MM.1S (cell line): ENCODE measurements around the gene RGS6.

ENCODE experiments used
- DNase-seq: peaks from one replicate; pipeline ENCODE4 v3.0.0-alpha.2; 2015
- H2AFZ ChIP-seq: fragments of 300-600 bp; sonication (generic); 2 replicates; pipeline ENCODE4 v1.6.0; 2016; ENCODE audit warnings: antibody characterized with exemption, low read length
- H3F3A ChIP-seq: fragments of 300-600 bp; sonication (generic); 2 replicates; pipeline ENCODE4 v1.6.1; 2016; ENCODE audit warnings: mild to moderate bottlenecking, antibody characterized with exemption, low read length, moderate library complexity, mixed read lengths; ENCODE audit not compliant: insufficient read depth
- H3K27ac ChIP-seq: fragments of 300-600 bp; sonication (generic); 2 replicates; pipeline ENCODE4 v1.5.1; 2016; ENCODE audit warnings: mild to moderate bottlenecking, low read length
- H3K27me3 ChIP-seq: fragments of 300-600 bp; sonication (generic); replicated peaks from 2 replicates; pipeline ENCODE4 v1.6.0; 2016; ENCODE audit warnings: low read length; ENCODE audit not compliant: insufficient read depth
- H3K36me3 ChIP-seq: fragments of 300-600 bp; sonication (generic); replicated peaks from 2 replicates; pipeline ENCODE4 v1.6.1; 2016; ENCODE audit warnings: mild to moderate bottlenecking, low read length, mixed read lengths; ENCODE audit not compliant: insufficient read depth
- H3K4me1 ChIP-seq: fragments of 300-600 bp; sonication (generic); 2 replicates; pipeline ENCODE4 v1.6.1; 2016; ENCODE audit warnings: low read length, mixed read lengths
- H3K4me2 ChIP-seq: fragments of 300-600 bp; sonication (generic); 2 replicates; pipeline ENCODE4 v1.6.0; 2016; ENCODE audit warnings: low read depth, low read length
- H3K4me3 ChIP-seq: fragments of 300-600 bp; sonication (generic); 2 replicates; pipeline ENCODE4 v1.5.1; 2016; ENCODE audit warnings: low read length, mixed read lengths
- H3K79me2 ChIP-seq: fragments of 300-600 bp; sonication (generic); 2 replicates; pipeline ENCODE4 v1.6.1; 2016; ENCODE audit warnings: mixed run types, low read length, mixed read lengths
- H3K9ac ChIP-seq: fragments of 300-600 bp; sonication (generic); 2 replicates; pipeline ENCODE4 v1.6.1; 2016; ENCODE audit warnings: low read length, mixed read lengths
- H3K9me2 ChIP-seq: fragments of 300-600 bp; sonication (generic); replicated peaks from 2 replicates; pipeline ENCODE4 v1.6.1; 2016; ENCODE audit warnings: mild to moderate bottlenecking, low read length, mixed read lengths; ENCODE audit not compliant: insufficient read depth
- H3K9me3 ChIP-seq: fragments of 300-600 bp; sonication (generic); replicated peaks from 2 replicates; pipeline ENCODE4 v1.6.1; 2016; ENCODE audit warnings: mild to moderate bottlenecking, low read length, mixed read lengths; ENCODE audit not compliant: insufficient read depth
- H4K20me1 ChIP-seq: fragments of 300-600 bp; sonication (generic); 2 replicates; pipeline ENCODE4 v1.6.1; 2016; ENCODE audit warnings: mild to moderate bottlenecking, low read length, moderate library complexity, mixed read lengths; ENCODE audit not compliant: insufficient read depth
- CTCF ChIP-seq: fragments of 300-600 bp; sonication (generic); IDR thresholded peaks from 2 replicates; pipeline ENCODE4 v1.5.1; 2016; ENCODE audit warnings: antibody characterized with exemption, low read length, mixed read lengths
- EZH2 ChIP-seq: fragments of 300-600 bp; sonication (generic); optimal IDR thresholded peaks from 2 replicates; pipeline ENCODE3; 2017; ENCODE audit warnings: low read depth, mild to moderate bottlenecking, antibody characterized with exemption, low read length, mixed read lengths
- EZH2phosphoT487 ChIP-seq: fragments of 300-600 bp; sonication (generic); IDR thresholded peaks from 2 replicates; pipeline ENCODE4 v1.6.1; 2018; ENCODE audit warnings: antibody characterized with exemption, low read length

The RGS6 gene

GRCh38 chr14:72615451-72616121 lies 683.4 kb downstream of the RGS6 start:
- Histone ChIP-seq H3K4me2 (no peak overlapping the region), H3K27me3 (no peaks in the 10 kb centered on the region), H3K4me1 (no peaks in the 10 kb centered on the region), H4K20me1 (no peaks in the 10 kb centered on the region), H3K36me3 (no peaks in the 10 kb centered on the region), H3K27ac (no peak overlapping the region), H3K4me3 (no peak overlapping the region), H3F3A (no peaks in the 10 kb centered on the region), H3K79me2 (no peaks in the 10 kb centered on the region), H2AFZ (no peak overlapping the region), H3K9me2 (no peaks in the 10 kb centered on the region), H3K9me3 (no peaks in the 10 kb centered on the region), H3K9ac (no peak overlapping the region)
- no peak for DNase-seq
- no peak for TF ChIP-seq EZH2phosphoT487
- no peak for TF ChIP-seq EZH2
- no peak for TF ChIP-seq CTCF
